Neural cell (in vitro differentiated cells): ENCODE results near the gene AP3D1. TPM values are rescaled to one million over a fixed set of nuclear protein-coding genes. Genes with fewer than 3 reads are reported as not detected.

Source experiments
- H2AFZ ChIP-seq: fragments of 200-600, 300-800 bp; sonication (generic), shearing (Covaris generic); 2 replicates; pipeline ENCODE4 v1.6.0; 2014; ENCODE audit warnings: low read depth, mild to moderate bottlenecking, antibody characterized with exemption, low read length, moderate library complexity
- H3F3A ChIP-seq: fragments of 200-600 bp; shearing (Covaris generic); 2 replicates; pipeline ENCODE4 v1.6.1; 2016; ENCODE audit warnings: mild to moderate bottlenecking, moderate library complexity, mixed read lengths, antibody characterized with exemption, low read length; ENCODE audit not compliant: insufficient read depth, poor library complexity, severe bottlenecking
- H3K27ac ChIP-seq: fragments of 200-600, 300-800 bp; sonication (generic), shearing (Covaris generic); 2 replicates; pipeline ENCODE4 v1.5.1; 2014; ENCODE audit warnings: mild to moderate bottlenecking, low read length, moderate library complexity
- H3K27me3 ChIP-seq: fragments of 300-800, 200-600 bp; sonication (generic), shearing (Covaris generic); 2 replicates; pipeline ENCODE4 v1.6.0; 2014; ENCODE audit warnings: mild to moderate bottlenecking, low read depth, low read length, moderate library complexity; ENCODE audit not compliant: insufficient read depth
- H3K36me3 ChIP-seq: fragments of 300-800, 200-600 bp; sonication (generic), shearing (Covaris generic); 2 replicates; pipeline ENCODE4 v1.5.1; 2014; ENCODE audit warnings: mild to moderate bottlenecking, antibody characterized with exemption, low read length, moderate library complexity; ENCODE audit not compliant: insufficient read depth
- H3K4me2 ChIP-seq: fragments of 300-800, 200-600 bp; sonication (generic), shearing (Covaris generic); 2 replicates; pipeline ENCODE4 v1.6.0; 2014; ENCODE audit warnings: mild to moderate bottlenecking, low read length
- H3K4me3 ChIP-seq: fragments of 300-800, 200-600 bp; sonication (generic), shearing (Covaris generic); 2 replicates; pipeline ENCODE4 v1.5.1; 2014; ENCODE audit warnings: mild to moderate bottlenecking, low read length, moderate library complexity
- H3K79me2 ChIP-seq: fragments of 200-600 bp; shearing (Covaris generic); replicated peaks from 2 replicates; pipeline ENCODE4 v1.6.0; 2014; ENCODE audit warnings: mild to moderate bottlenecking, low read length, moderate library complexity; ENCODE audit not compliant: insufficient read depth
- H3K9ac ChIP-seq: fragments of 300-800, 200-600 bp; sonication (generic), shearing (Covaris generic); 2 replicates; pipeline ENCODE4 v1.6.1; 2016; ENCODE audit warnings: mild to moderate bottlenecking, low read length, mixed read lengths
- H3K9me2 ChIP-seq: fragments of 200-600 bp; shearing (Covaris generic); 2 replicates; pipeline ENCODE4 v1.6.1; 2016; ENCODE audit warnings: mild to moderate bottlenecking, low read length, mixed read lengths; ENCODE audit not compliant: insufficient read depth
- H3K9me3 ChIP-seq: fragments of 200-600, 300-800 bp; sonication (generic), shearing (Covaris generic); 2 replicates; pipeline ENCODE4 v1.6.1; 2016; ENCODE audit warnings: mild to moderate bottlenecking, mixed run types, low read length, moderate library complexity, mixed read lengths
- H4K20me1 ChIP-seq: fragments of 200-600 bp; shearing (Covaris generic); 2 replicates; pipeline ENCODE4 v1.6.1; 2016; ENCODE audit warnings: mild to moderate bottlenecking, mixed run types; ENCODE audit not compliant: insufficient read depth
- CTCF ChIP-seq: fragments of 450-650 bp; IDR thresholded peaks from 2 replicates; pipeline ENCODE4 v1.5.1; 2014; ENCODE audit warnings: antibody characterized with exemption, mild to moderate bottlenecking, moderate library complexity; ENCODE audit not compliant: poor library complexity, severe bottlenecking
- EP300 ChIP-seq: fragments of 450-650 bp; conservative IDR thresholded peaks from 2 replicates; pipeline ENCODE4 v1.6.1; 2014; ENCODE audit warnings: antibody characterized with exemption, mild to moderate bottlenecking, moderate library complexity; ENCODE audit not compliant: poor library complexity, severe bottlenecking
- EZH2 ChIP-seq: fragments of 200-600, 300-800 bp; shearing (Covaris generic), sonication (generic); IDR thresholded peaks from 2 replicates; pipeline ENCODE4 v1.6.1; 2014; ENCODE audit warnings: antibody characterized with exemption, low read length, borderline replicate concordance, mild to moderate bottlenecking; ENCODE audit not compliant: insufficient read depth, poor library complexity, severe bottlenecking
- MXI1 ChIP-seq: fragments of 450-650 bp; conservative IDR thresholded peaks from 2 replicates; pipeline ENCODE4 v1.6.1; 2014; ENCODE audit warnings: antibody characterized with exemption, mild to moderate bottlenecking; ENCODE audit not compliant: poor library complexity, severe bottlenecking
- POLR2AphosphoS5 ChIP-seq: IDR thresholded peaks from 2 replicates; pipeline ENCODE4 v1.6.1; 2012
- RAD21 ChIP-seq: fragments of 450-650 bp; conservative IDR thresholded peaks from 2 replicates; pipeline ENCODE4 v1.6.1; 2014; ENCODE audit warnings: antibody characterized with exemption, mild to moderate bottlenecking, moderate library complexity
- REST ChIP-seq: IDR thresholded peaks from 2 replicates; pipeline ENCODE4 v1.6.1; 2012; ENCODE audit warnings: borderline replicate concordance
- SMC3 ChIP-seq: fragments of 450-650 bp; conservative IDR thresholded peaks from 2 replicates; pipeline ENCODE4 v1.6.1; 2014; ENCODE audit warnings: antibody characterized with exemption, mild to moderate bottlenecking, moderate library complexity; ENCODE audit not compliant: poor library complexity
- TAF1 ChIP-seq: IDR thresholded peaks from 2 replicates; pipeline ENCODE4 v1.6.1; 2012; ENCODE audit warnings: low read depth
- polyA plus RNA-seq: library from polyadenylated mRNA; depleted of rRNA; stranded (reverse); fragments of >200 nt; gene quantifications from 2 replicates; pipeline ENCODE4 v1.2.3, GENCODE V29; 2014

AP3D1 gene
- polyA plus RNA-seq, 1 donor from 2014 or later, result 60.7 TPM

GRCh38 chr19:2111886-2112285 lies 39.5 kb downstream of the AP3D1 start:
- Histone ChIP-seq H3K36me3 (no peaks in the 10 kb centered on the region), H3K4me3 (no peak overlapping the region), H3K4me2 (no peak overlapping the region), H3F3A (no peaks in the 10 kb centered on the region), H3K27me3 (no peaks in the 10 kb centered on the region), H4K20me1 (no peaks in the 10 kb centered on the region), H3K9me2 (no peaks in the 10 kb centered on the region), H2AFZ (no peak overlapping the region), H3K27ac (no peak overlapping the region), H3K79me2 (no peaks in the 10 kb centered on the region), H3K9me3 (no peaks in the 10 kb centered on the region), H3K9ac (no peak overlapping the region)
- TF ChIP-seq TAF1 (no peak), EP300 (no peak), CTCF (no peak), POLR2AphosphoS5 (no peak), SMC3 (no peak), REST (no peak), MXI1 (no peak), EZH2 (no peak), RAD21 (no peak)

GRCh38 chr19:2111425-2111824 lies 39.9 kb downstream of the AP3D1 start:
- Histone ChIP-seq H3K36me3 (no peaks in the 10 kb centered on the region), H3K27ac (no peak overlapping the region), H3K4me3 (no peak overlapping the region), H3K27me3 (no peaks in the 10 kb centered on the region), H4K20me1 (no peaks in the 10 kb centered on the region), H3K4me2 (no peak overlapping the region), H2AFZ (no peak overlapping the region), H3K79me2 (no peaks in the 10 kb centered on the region), H3K9me2 (no peaks in the 10 kb centered on the region), H3K9me3 (no peaks in the 10 kb centered on the region), H3F3A (no peaks in the 10 kb centered on the region), H3K9ac (no peak overlapping the region)
- TF ChIP-seq TAF1 (no peak), EZH2 (no peak), POLR2AphosphoS5 (no peak), CTCF (no peak)
